Stimulated activated naive B cell treated with anti-CD40 and anti-IgM and Interleukin-4, amounts not matched to agents 10 μg/mL and 1 μg/mL and 100 μg/mL, for 72 hours (primary cell): ENCODE results near the gene ALKBH4.
A peak's percentile ranks its signal among the peaks of the same experiment; 100 is the strongest.
"Not testable (repeated sequence)": the region's sequence is repeated elsewhere in the genome, so short reads cannot be mapped to it uniquely, and the experiment has no call there.

Experiments
- ATAC-seq, 2 donors: fragments of 150-1000 bp; cut with Tn5 transposase; replicated peaks; 2 replicates each; pipeline ENCODE4 v1.10.0; 2021; ENCODE audit warnings: moderate library complexity in 1 of 2
- DNase-seq: peaks from one replicate; pipeline ENCODE4 v3.0.0; 2021
- H3K27ac Mint-ChIP-seq: one replicate; pipeline ENCODE4 v1.8.0; 2022; ENCODE audit warnings: mild to moderate bottlenecking, mixed read lengths
- H3K27me3 Mint-ChIP-seq, 2 donors: one replicate each; pipeline ENCODE4 v1.8.0; 2022; ENCODE audit warnings: mixed read lengths in 2 of 2
- H3K36me3 Mint-ChIP-seq, 2 donors: one replicate each; pipeline ENCODE4 v1.8.0; 2022; ENCODE audit warnings: mixed read lengths in 2 of 2, mild to moderate bottlenecking in 1 of 2
- H3K4me1 Mint-ChIP-seq, 2 donors: one replicate each; pipeline ENCODE4 v1.8.0; 2022; ENCODE audit warnings: mixed read lengths in 2 of 2, mild to moderate bottlenecking in 1 of 2
- H3K4me3 Mint-ChIP-seq, 2 donors: one replicate each; pipeline ENCODE4 v1.8.0; 2022; ENCODE audit warnings: mild to moderate bottlenecking in 2 of 2, mixed read lengths in 2 of 2, moderate library complexity in 1 of 2
- H3K9me3 Mint-ChIP-seq, 2 donors: one replicate each; pipeline ENCODE4 v1.8.0; 2022; ENCODE audit warnings: mixed read lengths in 2 of 2, mild to moderate bottlenecking in 1 of 2

The ALKBH4 gene

GRCh38 chr7:102464577-102465280 lies at the start of gene ALKBH4, which contains the start of gene LRWD1:
Gene ALKBH4 (minus strand): TSS chr7:102464863. CDS start chr7:102464836, 27 bp downstream.
Gene LRWD1 (plus strand): TSS chr7:102464984. CDS start chr7:102465081, 97 bp downstream.
- peaks cover 34 to 53% of the 10 kb centered on the region in 2 donors for H3K4me1 Mint-ChIP-seq
- ATAC-seq (peak; percentile 96 to 97), DNase-seq (peak; percentile 93)
- peaks cover 16 to 24% of the 10 kb centered on the region in 2 donors for H3K36me3 Mint-ChIP-seq
- H3K27me3 Mint-ChIP-seq: no peaks in the 10 kb centered on the region
- peak within 1 kb of the TSS; percentile 91 for H3K27ac Mint-ChIP-seq
- H3K9me3 Mint-ChIP-seq: no peaks in the 10 kb centered on the region
- peak within 1 kb of the TSS; percentile 93 to 94 for H3K4me3 Mint-ChIP-seq

DNA sequence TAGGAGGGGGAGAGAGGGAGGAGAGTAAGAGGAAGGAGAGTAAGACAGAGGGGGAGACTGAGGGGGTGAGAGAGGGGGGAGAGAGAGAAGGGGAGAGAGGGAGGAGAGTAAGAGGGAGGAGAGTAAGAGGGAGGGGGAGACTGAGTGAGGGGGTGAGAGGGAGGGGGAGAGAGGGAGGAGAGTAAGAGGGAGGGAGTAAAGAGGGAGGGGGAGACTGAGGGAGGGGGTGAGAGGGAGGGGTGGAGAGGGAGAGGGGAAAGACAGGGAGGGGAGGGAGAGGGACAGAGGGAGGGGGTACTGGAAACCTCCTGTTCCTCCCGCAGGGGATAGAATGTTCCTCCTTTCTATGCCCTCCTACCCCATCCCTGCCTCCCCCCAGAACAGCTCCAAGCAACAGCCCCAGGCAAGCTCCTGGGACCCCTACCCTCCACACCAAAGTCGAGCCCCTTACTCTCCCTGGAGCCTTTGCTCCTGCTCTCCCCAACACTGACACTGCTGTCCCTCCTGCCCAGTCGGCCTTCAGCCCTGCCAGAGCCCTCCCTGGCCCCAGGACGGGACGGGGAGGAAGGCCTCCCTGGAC lies 48.1 kb upstream of the ALKBH4 start:
- H3K27me3 Mint-ChIP-seq, ATAC-seq, H3K4me1 Mint-ChIP-seq, H3K9me3 Mint-ChIP-seq, DNase-seq, H3K36me3 Mint-ChIP-seq: not testable (repeated sequence)
- H3K27ac Mint-ChIP-seq: peak overlapping the region; percentile 89
- peak overlapping the region; percentile 64 to 75 for H3K4me3 Mint-ChIP-seq

DNA sequence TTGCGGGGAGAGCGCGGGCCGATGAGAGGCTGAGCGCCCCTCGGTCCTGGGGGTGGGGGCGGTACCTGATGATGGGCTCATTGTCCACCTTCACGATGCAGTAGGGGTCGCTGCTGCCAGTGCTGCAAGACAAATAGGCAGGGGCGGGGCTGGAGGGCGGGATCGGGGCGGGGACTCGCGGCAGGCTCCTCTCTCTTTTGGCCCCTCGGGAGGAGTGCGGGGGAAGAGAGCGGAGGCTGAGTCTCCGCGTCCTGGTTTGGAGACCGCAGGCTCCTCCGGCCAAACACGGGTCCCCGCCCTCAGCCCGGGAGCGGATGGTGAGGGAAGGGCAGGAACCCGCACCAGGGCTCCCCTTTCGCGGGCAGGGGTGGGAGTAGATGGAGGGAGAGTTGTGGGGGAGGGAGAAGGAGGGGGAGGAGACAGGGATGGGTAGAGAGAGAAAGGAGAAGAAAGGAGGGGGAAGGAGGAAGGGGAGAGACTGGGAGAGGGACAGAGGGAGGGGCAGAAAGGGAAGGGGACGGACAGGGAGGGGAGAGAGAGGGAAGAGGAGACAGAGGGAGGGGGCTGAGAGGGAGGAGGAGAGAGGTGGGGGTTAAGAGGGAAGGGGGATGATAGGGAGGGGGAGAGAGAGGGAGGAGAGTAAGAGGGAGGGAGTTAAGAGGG lies 47.3 kb upstream of the ALKBH4 start:
- H3K36me3 Mint-ChIP-seq, H3K27ac Mint-ChIP-seq, H3K9me3 Mint-ChIP-seq, DNase-seq, H3K4me1 Mint-ChIP-seq, H3K27me3 Mint-ChIP-seq: not testable (repeated sequence)
- ATAC-seq: peak; percentile 45 to 61
- H3K4me3 Mint-ChIP-seq: peak overlapping the region in 1 of 2 donors; percentile 75

DNA sequence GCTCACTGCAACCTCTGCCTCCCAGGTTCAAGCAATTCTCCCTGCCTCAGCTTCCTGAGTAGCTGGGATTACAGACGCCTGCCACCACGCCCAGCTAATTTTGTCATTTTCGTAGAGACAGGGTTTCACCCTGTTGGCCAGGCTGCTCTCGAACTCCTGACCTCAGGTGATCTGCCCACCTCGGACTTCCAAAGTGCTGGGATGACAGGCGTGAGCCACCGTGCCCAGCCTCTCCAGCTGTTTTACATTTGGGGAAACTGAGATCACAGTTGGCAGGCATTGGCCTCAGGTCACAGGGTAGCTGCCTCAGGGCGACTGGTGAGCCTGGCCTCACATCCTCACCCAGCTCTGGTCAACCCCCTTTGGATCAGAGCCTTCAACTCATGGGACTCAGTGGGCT lies 45.9 kb upstream of the ALKBH4 start:
- not testable (repeated sequence) for ATAC-seq, H3K9me3 Mint-ChIP-seq, H3K27me3 Mint-ChIP-seq, H3K4me3 Mint-ChIP-seq, DNase-seq, H3K36me3 Mint-ChIP-seq, H3K4me1 Mint-ChIP-seq, H3K27ac Mint-ChIP-seq

DNA sequence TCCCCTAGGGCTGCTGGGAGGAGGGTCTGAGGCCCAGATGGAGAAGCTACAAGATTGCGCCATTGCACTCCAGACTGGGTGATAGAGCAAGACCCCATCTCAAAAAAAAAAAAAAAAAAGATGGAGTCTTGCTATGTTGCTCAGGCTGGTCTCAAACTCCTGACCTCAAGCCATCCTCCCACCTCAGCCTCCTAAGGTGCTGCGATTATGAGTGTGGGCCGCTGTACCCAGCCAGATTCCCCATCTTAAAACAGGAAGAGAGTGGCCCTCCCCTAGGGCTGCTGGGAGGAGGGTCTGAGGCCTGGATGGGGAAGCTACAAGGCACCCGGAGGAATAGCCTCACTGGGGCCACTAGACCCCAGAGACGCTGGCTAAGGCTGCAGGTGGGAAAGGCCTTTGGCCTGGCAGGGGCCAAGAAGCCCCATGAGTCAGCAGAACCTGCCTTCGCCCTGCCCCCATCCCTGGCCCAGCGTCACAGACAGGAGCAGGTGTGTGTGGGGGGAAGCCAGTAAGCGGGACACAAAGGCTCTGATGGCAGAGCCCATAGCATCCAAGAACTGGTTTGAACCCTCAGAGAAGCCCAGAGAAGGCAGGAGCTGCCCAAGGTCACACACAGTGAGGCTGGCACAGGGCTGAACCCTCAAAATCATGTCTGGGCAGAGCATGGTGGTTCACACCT lies 42.9 kb upstream of the ALKBH4 start:
- H3K36me3 Mint-ChIP-seq: not testable (repeated sequence)

DNA sequence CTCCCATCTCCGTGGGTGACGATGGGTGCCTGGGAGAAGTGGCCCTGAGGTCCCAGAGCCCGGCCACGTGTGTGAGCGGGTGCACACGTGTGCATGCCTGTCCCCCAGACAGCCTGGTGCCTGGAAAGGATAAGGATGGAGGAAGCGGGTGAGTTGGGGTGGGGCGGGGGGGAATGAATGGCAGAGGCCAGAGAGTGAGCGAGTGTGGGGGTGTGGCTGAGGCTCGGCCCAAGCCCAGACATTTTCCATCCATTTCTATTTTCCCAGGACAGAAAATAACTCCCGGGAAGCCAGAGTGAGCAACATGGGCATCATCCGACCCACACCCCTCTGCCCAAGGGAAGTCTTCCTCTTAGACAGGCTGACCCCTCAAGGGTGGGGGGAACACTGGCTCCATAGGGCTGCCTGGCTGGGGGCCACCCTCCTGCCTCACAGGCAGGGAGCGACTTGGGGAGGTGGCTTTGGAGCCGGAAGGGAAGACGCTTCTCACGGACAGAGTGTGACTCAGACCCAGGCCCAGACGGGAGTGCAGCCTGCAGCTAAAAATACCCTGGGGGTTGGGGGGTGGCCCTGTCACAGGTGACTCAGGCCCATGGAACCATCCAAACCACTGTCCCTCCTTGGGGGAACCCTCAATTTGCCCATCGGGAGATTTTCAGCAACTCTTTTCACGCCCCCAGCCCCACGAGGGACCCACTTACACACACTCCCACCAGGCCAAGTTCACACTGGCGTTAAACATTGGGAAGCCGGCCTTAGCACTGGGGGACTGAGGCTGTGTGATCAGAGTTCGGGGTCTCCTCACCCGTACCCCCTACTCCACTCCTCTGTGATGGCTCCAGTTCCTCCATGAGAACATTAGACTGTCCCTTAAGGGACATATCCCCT lies 40.9 kb upstream of the ALKBH4 start:
- not testable (repeated sequence) for H3K27me3 Mint-ChIP-seq, H3K4me1 Mint-ChIP-seq, H3K27ac Mint-ChIP-seq, H3K9me3 Mint-ChIP-seq, H3K4me3 Mint-ChIP-seq, H3K36me3 Mint-ChIP-seq, DNase-seq
- ATAC-seq: peak in 1 of 2 donors; percentile 18

More for the DNA sequence above, 42.9 kb upstream of the ALKBH4 start:
- not testable (repeated sequence) for H3K9me3 Mint-ChIP-seq, ATAC-seq, H3K27me3 Mint-ChIP-seq, H3K4me1 Mint-ChIP-seq, DNase-seq, H3K4me3 Mint-ChIP-seq, H3K27ac Mint-ChIP-seq

GRCh38 chr7:102503141-102503540 lies 38.5 kb upstream of the ALKBH4 start:
- H3K27me3 Mint-ChIP-seq, ATAC-seq, H3K9me3 Mint-ChIP-seq, H3K36me3 Mint-ChIP-seq, H3K4me3 Mint-ChIP-seq, H3K27ac Mint-ChIP-seq, H3K4me1 Mint-ChIP-seq, DNase-seq: not testable (repeated sequence)

DNA sequence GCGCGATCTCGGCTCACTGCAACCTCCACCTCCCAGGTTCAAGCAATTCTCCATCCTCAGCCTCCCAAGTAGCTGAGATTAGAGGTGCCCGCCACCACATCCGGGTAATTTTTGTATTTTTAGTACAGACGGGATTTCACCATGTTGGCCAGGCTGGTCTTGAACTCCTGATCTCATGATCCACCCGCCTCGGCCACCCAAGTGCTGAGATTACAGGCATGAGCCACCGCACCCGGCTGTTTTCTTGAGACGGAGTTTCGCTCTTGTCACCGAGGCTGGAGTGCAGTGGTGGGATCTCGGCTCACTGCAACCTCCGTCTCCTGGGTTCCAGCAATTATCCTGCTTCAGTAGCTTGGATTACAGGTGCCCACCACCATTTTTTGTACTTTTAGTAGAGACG lies 33.7 kb upstream of the ALKBH4 start:
- not testable (repeated sequence) for H3K27me3 Mint-ChIP-seq, H3K4me1 Mint-ChIP-seq, H3K9me3 Mint-ChIP-seq, ATAC-seq, DNase-seq, H3K4me3 Mint-ChIP-seq, H3K36me3 Mint-ChIP-seq, H3K27ac Mint-ChIP-seq

DNA sequence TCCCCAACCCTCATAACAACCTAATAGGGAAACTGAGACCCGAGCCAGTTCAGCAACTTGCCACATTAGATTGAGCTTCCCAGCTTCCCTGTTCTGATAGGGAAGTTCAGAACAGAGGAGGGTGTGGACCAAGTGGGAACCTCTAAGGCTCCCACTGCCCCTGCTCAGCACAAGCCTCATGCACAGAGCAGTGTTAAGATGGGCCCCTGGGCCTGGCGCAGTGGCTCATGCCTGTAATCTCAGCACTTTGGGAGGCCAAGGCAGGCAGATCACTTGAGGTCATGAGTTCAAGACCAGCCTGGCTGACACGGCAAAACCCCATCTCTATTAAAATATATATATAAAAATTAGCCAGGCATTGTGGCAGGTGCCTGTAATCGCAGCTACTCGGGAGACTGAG lies 32.6 kb upstream of the ALKBH4 start:
- not testable (repeated sequence) for H3K4me3 Mint-ChIP-seq, ATAC-seq, H3K9me3 Mint-ChIP-seq, H3K36me3 Mint-ChIP-seq, H3K27me3 Mint-ChIP-seq, H3K4me1 Mint-ChIP-seq, DNase-seq, H3K27ac Mint-ChIP-seq

GRCh38 chr7:102496861-102497260 lies 32.2 kb upstream of the ALKBH4 start:
- DNase-seq, H3K4me1 Mint-ChIP-seq, H3K27me3 Mint-ChIP-seq, H3K27ac Mint-ChIP-seq, H3K4me3 Mint-ChIP-seq, ATAC-seq, H3K36me3 Mint-ChIP-seq, H3K9me3 Mint-ChIP-seq: not testable (repeated sequence)

DNA sequence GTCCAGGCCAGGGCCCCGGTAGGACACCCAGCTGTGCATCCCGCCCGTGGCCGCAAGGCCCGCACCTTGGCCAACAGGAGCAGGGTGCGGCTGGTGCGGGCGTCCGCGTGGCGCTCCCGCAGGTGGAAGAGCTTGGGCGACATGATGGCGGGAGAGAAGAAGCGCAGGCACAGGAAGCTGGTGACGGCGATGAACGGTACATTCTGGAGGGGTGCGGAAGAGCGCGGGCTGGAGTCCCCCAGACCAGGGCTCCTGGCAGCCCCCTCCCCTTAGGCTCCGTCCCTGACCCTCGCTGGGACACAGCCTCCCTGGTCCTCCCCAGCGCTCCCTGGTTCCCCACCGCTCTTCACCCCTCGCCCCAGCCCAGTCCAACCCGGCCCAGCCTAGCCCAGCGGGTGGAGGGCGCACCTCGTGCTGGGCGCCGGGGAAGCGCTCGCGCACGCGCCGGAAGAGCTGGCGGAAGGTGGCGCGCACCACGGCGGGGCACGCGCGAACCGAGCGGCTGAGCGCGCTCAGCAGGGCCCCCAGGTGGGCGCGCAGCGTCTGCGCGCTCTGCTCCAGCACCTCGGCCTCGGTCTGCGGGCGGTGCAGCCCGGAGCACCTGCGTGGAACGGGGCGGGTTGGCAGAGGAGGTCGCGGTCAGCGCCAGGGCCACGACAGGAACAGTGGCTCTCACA lies 29.9 kb upstream of the ALKBH4 start:
- not testable (repeated sequence) for H3K27ac Mint-ChIP-seq, H3K36me3 Mint-ChIP-seq

GRCh38 chr7:102494026-102494425 lies 29.4 kb upstream of the ALKBH4 start:
- ATAC-seq: peak in 1 of 2 donors; percentile 7
- not testable (repeated sequence) for DNase-seq, H3K4me3 Mint-ChIP-seq

More for the DNA sequence above, 29.9 kb upstream of the ALKBH4 start:
- not testable (repeated sequence) for H3K9me3 Mint-ChIP-seq, H3K4me3 Mint-ChIP-seq, H3K27me3 Mint-ChIP-seq, DNase-seq, H3K4me1 Mint-ChIP-seq
- ATAC-seq: peak; percentile 75 to 80

DNA sequence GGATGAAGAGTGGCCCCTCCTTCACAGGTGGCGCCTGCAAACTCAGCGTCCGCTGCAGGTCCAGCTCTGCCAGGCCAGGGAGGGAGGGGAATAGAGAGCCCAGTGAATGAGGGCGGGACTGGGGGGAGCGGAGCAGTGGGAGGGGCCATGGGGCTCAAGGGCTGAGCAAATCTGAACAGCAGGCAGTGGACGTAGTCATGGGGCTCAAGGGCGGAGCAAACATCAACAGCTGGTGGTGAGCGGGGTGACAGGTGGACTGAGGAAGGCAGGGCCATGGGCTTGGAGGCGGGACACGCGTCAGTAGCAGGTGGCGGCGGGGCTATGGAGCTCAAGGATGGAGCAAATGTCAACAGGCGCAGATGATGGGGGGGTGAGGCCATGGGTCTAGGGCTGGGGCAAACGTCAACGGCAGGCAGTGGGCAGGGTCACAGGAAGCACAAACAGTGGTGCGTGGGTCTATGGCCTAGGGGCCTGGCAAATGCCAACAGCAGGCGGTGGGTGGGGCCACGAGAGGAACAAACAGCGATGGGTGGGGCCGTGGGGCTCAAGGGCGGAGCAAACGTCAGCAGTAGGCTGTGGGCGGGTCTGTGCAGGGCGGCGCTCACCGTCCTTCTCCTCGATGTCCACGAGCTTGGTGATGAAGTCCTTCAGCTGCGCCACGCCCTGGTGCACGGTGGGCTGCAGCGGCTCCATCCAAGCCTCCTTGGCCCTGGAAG lies 28.7 kb upstream of the ALKBH4 start:
- H3K9me3 Mint-ChIP-seq, H3K27ac Mint-ChIP-seq, H3K27me3 Mint-ChIP-seq, H3K36me3 Mint-ChIP-seq, H3K4me3 Mint-ChIP-seq, H3K4me1 Mint-ChIP-seq, DNase-seq: not testable (repeated sequence)
- ATAC-seq: peak; percentile 50 to 58

More at GRCh38 chr7:102494026-102494425, 29.4 kb upstream of the ALKBH4 start:
- not testable (repeated sequence) for H3K36me3 Mint-ChIP-seq, H3K27me3 Mint-ChIP-seq, H3K4me1 Mint-ChIP-seq, H3K27ac Mint-ChIP-seq, H3K9me3 Mint-ChIP-seq
